HG03439 (cell line): ENCODE data around the gene CLEC5A.
"Not testable (repeated sequence)": the region's sequence is repeated elsewhere in the genome, so short reads cannot be mapped to it uniquely, and the experiment has no call there.

Source experiments
- ATAC-seq: cut with Tn5 transposase; IDR thresholded peaks from one replicate; pipeline ENCODE4 v1.9.1; 2021; ENCODE audit warnings: mild to moderate bottlenecking, moderate library complexity; ENCODE audit not compliant: unreplicated experiment

Gene CLEC5A

GRCh38 chr7:141946796-141947195 is at the start of gene CLEC5A:
TSS of gene CLEC5A (minus strand) at chr7:141946974. CDS start at chr7:141946292, 682 bp downstream.
- ATAC-seq, result no peak

- no peak for ATAC-seq
Observed at GRCh38 chr7:141993354-141993753, 46.6 kb upstream of the CLEC5A start.

- ATAC-seq, result no peak
Observed at GRCh38 chr7:141992688-141993087, 45.9 kb upstream of the CLEC5A start.

- ATAC-seq, result no peak
Observed at GRCh38 chr7:141992156-141992555, 45.4 kb upstream of the CLEC5A start.

GRCh38 chr7:141991140-141991539 is 44.4 kb upstream of the CLEC5A start:
- ATAC-seq, result no peak

- ATAC-seq, result no peak
Observed at GRCh38 chr7:141990011-141990725, 43.4 kb upstream of the CLEC5A start.

GRCh38 chr7:141987803-141988202 is 41.0 kb upstream of the CLEC5A start:
- ATAC-seq, result not testable (repeated sequence)

- ATAC-seq, result no peak
Observed at GRCh38 chr7:141986923-141987322, 40.1 kb upstream of the CLEC5A start.

- ATAC-seq, result not testable (repeated sequence)
Observed at GRCh38 chr7:141985926-141986325, 39.2 kb upstream of the CLEC5A start.

GRCh38 chr7:141979568-141979967 is 32.8 kb upstream of the CLEC5A start:
- no peak for ATAC-seq

- no peak for ATAC-seq
Observed at GRCh38 chr7:141978351-141978750, 31.6 kb upstream of the CLEC5A start.

- ATAC-seq, result no peak
Observed at GRCh38 chr7:141976524-141977245, 29.9 kb upstream of the CLEC5A start.

- ATAC-seq, result peak; percentile 80
Observed at GRCh38 chr7:141975806-141976523, 29.2 kb upstream of the CLEC5A start.

- no peak for ATAC-seq
Observed at GRCh38 chr7:141974831-141975230, 28.1 kb upstream of the CLEC5A start.

GRCh38 chr7:141973673-141974072 is 26.9 kb upstream of the CLEC5A start, which contains the start of gene TAS2R38:
TSS of gene TAS2R38 (minus strand) at chr7:141973773. CDS start at chr7:141973689, 84 bp downstream.
- ATAC-seq, result no peak

- ATAC-seq, result no peak
Observed at GRCh38 chr7:141960687-141961422, 14.1 kb upstream of the CLEC5A start.

GRCh38 chr7:141956084-141956483 is 9.3 kb upstream of the CLEC5A start:
- no peak for ATAC-seq

GRCh38 chr7:141954334-141954733 is 7.6 kb upstream of the CLEC5A start:
- ATAC-seq, result no peak

GRCh38 chr7:141952461-141952860 is 5.7 kb upstream of the CLEC5A start:
- no peak for ATAC-seq

- no peak for ATAC-seq
Observed at GRCh38 chr7:141950806-141951205, 4.0 kb upstream of the CLEC5A start.

GRCh38 chr7:141949911-141950310 is 3.1 kb upstream of the CLEC5A start:
- no peak for ATAC-seq
